ENCODE measurements around the gene C10orf71. TPM values are rescaled to one million over a fixed set of nuclear protein-coding genes. Genes with fewer than 3 reads are reported as not detected.

The C10orf71 gene, protein sequence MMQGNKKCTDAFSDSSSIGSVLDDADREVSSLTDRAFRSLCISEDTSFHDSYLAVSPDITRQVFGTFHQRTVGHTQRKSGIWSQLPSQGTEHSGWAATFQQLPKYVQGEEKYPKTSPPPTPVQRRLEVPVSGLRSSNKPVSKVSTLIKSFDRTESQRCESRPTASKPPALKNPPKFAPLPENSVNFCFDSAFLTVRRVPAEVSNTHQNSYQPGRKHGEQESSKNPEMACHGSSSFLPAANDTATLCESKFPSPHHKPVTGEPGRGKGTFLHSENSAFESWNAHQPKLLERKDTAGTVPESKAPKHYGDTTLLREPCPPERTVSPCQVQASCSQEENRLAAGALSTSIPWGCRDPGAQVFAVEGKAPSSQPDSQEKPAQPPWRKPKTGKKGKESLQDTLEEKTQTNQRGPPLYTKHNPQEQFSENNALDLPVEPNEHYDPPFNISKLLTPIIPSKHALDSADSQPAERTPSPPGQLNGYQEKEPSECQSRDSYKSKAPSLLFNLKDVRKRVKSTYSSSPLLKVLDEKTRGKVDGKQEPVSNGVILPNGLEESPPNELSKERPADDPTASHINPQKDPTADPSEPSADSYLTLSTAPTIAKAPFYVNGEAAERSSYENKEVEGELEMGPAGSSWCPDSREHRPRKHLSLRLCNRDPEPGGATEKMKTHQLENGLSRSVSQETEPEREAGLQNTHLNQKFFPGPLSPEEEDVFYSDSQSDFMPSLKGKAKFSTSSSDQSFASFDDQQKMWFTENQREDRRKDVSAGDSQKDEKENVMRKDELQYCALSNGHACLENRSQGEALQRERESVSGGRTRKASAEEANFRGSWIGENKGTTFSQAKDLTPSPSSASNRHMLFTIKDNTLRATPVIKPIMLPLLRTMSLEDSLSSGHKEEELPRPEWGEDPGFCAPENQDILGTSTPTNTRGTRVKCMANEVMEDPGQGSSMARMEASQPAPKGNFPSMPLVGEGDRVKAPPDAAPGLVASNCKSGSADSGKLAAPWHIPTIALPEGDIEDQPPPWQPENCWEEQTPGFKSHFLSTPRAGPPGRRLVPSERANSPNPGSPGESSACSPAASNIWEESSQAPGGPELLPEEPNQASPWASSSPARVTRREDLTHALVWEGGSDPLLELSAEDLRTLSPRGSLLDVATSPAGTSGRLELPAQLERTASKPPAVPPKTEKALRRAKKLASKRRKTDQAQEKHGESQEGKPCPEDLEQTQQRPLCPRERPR (N-terminal part only)
- total RNA-seq, result not detected

DNA sequence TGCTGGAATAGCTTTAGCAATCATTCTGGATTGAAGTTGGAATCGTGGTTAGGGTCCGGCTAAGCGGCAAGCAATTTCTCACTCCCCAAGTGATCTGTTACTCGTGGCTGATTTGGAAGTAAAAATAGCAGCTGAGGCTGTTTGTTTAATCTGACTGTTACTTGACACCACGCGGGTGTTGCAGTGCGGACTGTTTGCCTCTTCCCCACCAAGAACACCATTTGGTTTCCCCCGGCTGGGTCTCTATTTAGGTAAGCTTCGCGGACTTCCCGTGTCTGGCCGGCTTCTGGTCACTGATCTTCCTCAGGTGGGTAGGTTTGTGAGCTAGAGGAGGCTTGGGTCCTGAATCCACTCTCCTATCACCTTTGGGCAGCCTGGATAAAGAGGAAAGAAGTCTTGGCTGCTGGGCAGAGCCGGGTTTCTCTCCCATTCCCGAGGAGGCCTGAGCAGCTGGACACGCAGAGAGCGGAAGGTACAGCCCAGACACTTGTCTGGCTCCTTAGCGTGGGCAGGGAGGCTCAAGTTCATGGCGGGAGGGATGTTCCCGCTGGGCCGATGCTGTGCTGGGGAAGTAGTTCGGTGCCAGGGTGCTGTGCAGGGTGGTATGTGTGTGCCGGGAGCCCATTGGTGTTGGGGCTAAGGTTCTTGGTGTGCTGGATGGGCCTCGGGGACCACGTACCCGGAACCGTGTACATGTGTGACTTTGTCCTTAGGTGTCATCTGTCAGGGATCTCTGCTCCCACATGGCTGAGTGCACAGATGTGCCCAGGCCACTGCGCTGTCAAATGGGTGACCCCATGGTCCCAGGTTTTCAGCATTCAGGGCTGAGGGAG is at the start of gene C10orf71:
Gene C10orf71 (plus strand): TSS at position 188 of the 833 bp plus-strand sequence. CDS start 23,376 bp downstream, outside the sequence.
- Mint-ChIP-seq H3K4me1 (peaks cover 8% of the 10 kb centered on the region), H3K4me3 (no peak within 1 kb of the TSS), H3K27me3 (peaks cover 10% of the 10 kb centered on the region), H3K27ac (no peak within 1 kb of the TSS), H3K36me3 (no peaks in the 10 kb centered on the region), H3K9me3 (no peaks in the 10 kb centered on the region)
- DNase-seq (no peak), ATAC-seq (ENCODE audit: low read depth) (no peak)
- POLR2A ChIA-PET, result no interaction called here

DNA sequence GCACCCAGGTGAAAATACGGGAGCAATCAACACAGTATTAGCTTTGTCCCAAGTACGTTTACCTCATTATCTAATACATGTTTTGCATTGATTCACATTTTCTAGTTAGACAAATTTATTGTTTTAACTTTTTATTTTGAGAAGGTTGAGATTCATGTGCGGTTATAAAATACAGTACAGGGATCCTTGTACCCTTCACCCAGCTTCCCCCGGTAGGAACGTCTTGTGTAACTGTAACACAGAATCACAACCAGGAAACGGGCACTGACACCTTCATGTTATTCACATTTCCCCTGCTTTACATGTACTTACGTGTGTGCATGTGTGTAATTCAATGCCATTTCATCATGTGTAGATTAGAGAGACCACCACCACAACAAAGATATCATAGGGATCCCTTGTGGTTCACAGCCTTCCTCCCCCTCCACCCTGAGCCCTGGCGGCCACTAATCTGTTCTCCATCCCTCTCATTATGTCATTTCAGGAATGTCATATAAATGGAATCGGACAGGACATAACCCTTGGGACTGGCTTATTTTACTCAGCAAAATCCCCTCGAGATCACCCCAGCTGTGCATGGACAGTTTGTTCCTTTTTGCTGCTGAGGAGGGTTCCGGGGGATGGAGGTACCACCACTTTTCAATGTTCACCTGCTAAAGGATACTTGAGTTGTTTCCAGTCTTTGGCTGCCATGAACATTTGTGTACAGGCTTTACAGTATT is 46.5 kb upstream of the C10orf71 start:
- POLR2A ChIA-PET, result no interaction called here
- H3K9me3 Mint-ChIP-seq, result peaks cover 2% of the 10 kb centered on the region
- H3K27me3 Mint-ChIP-seq, result peaks cover 2% of the 10 kb centered on the region
- H3K36me3 Mint-ChIP-seq, result peaks cover 1% of the 10 kb centered on the region
- ATAC-seq (ENCODE audit: low read depth), result no peak
- no peak overlapping the region for H3K27ac Mint-ChIP-seq
- peaks cover 1% of the 10 kb centered on the region for H3K4me1 Mint-ChIP-seq
- DNase-seq, result no peak
- H3K4me3 Mint-ChIP-seq, result no peak overlapping the region

DNA sequence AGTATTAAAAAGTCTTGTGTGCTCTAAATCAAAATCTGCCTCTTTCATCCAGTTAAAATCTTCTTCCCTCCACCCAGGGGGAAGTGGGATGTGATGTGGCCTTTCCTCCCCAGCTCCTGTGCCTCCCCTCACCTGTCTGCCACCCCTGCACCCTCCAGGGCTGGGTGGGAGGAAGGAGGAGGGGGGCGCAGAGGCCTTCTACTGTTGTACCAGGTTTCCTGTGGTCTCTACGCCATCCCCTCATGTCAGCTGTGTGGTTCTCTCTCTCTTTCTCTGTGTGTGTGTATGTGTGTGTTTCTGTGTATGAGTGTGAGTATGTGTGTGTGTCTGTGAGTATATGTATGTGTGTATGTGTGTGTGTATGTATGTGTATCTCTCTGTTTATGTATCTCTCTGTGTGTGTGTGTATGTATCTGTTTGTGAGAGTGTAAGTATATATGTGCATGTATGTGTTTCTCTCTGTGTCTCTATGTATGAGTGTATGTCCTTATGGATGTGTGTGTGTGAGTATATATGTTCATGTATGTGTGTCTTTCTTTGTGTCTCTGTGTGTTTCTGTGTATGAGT is 45.5 kb upstream of the C10orf71 start:
- POLR2A ChIA-PET, result no interaction called here
- Mint-ChIP-seq H3K4me3 (no peak overlapping the region), H3K4me1 (peaks cover 1% of the 10 kb centered on the region), H3K36me3 (peaks cover 1% of the 10 kb centered on the region), H3K27me3 (no peaks in the 10 kb centered on the region), H3K9me3 (peaks cover 2% of the 10 kb centered on the region), H3K27ac (no peak overlapping the region)
- ATAC-seq (ENCODE audit: low read depth), result peak; percentile 23
- no peak for DNase-seq

DNA sequence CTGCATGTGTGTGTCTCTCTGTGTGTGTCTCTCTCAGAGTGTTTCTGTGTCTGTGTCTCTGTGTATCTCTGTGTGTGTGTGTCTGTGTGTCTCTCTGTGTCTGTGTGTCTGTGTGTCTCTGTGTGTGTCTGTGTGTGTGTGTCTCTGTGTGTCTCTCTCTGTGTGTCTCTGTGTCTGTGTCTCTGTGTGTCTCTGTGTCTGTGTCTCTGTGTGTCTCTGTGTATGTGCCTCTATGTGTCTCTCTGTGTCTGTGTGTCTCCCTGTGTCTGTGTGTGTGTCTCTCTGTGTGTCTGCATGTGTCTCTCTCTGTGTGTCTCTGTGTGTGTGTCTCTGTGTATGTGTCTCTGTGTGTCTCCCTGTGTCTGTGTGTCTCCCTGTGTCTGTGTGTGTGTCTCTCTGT is 44.8 kb upstream of the C10orf71 start:
- Mint-ChIP-seq H3K4me3 (no peak overlapping the region), H3K4me1 (peaks cover 1% of the 10 kb centered on the region), H3K36me3 (peaks cover 1% of the 10 kb centered on the region), H3K27ac (no peak overlapping the region), H3K27me3 (no peaks in the 10 kb centered on the region), H3K9me3 (peaks cover 2% of the 10 kb centered on the region)
- DNase-seq, result no peak
- ATAC-seq (ENCODE audit: low read depth), result no peak
- POLR2A ChIA-PET, result no interaction called here

DNA sequence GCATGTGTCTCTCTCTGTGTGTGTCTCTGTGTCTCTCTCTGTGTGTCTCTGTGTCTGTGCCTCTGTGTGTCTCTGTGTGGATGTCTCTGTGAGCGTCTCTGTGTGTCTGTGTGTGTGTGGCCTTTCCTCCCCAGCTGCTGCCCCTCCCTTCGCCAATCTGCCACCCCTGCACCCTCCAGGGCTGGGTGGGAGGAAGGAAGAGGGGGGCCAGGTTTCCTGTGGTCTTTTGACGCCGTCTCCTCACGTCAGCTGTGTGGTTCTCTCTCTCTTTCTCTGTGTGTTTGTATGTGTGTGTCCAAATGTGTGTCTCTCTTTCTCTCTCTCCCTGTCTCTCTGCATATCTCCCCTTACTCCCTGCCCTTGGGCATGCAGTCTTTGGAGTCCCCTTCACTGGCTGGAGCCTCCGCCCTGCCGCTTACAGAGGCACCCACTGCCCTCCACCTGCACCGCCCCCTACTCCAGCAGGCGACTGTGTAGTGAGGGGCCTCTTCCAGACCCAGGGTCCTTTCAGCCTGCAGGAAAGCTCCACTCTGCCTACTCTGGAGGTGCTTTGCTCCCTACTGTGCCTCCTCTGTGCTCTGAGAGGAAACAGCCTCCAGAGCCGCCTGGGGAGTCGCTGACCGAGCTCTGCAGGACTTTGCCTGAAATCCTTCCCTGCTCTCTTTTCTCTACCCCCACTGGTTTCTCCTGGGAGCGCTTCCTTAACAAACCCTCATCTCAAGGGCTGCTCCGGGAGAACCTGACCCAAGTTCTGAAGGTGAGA is 44.2 kb upstream of the C10orf71 start:
- Mint-ChIP-seq H3K9me3 (peaks cover 2% of the 10 kb centered on the region), H3K27me3 (no peaks in the 10 kb centered on the region), H3K4me1 (peaks cover 1% of the 10 kb centered on the region), H3K27ac (no peak overlapping the region), H3K4me3 (no peak overlapping the region), H3K36me3 (peaks cover 1% of the 10 kb centered on the region)
- peak; percentile 60 for DNase-seq
- ATAC-seq (ENCODE audit: low read depth), result peak; percentile 93
- POLR2A ChIA-PET, result interaction anchor here (1.0 kb wide), 1 partner anchor 54 kb away, joined by 3 read pairs; no protein-coding TSS in a partner anchor

DNA sequence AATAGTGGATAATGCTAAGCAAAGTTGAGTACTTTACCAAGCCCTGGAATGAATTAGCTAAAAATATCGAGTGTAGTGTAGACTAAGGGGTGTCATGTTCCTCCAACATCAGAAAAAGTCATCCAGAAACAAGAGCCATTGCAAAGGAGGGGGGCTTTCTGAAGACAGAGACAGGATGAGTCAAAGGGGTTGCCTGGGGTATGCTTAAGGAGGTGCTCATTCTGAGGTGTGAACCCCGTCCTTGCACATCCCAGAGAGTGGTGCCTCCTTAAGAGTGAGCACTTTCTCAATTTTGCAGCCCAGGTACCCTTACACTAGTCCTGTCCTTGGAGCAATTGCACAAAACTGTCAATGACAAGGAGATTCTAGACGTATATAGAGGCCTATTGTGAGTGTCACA is 43.1 kb upstream of the C10orf71 start:
- peaks cover 2% of the 10 kb centered on the region for H3K9me3 Mint-ChIP-seq
- ATAC-seq (ENCODE audit: low read depth), result no peak
- peaks cover 4% of the 10 kb centered on the region for H3K27me3 Mint-ChIP-seq
- H3K4me1 Mint-ChIP-seq, result peaks cover 1% of the 10 kb centered on the region
- POLR2A ChIA-PET, result no interaction called here
- H3K4me3 Mint-ChIP-seq, result no peak overlapping the region
- H3K27ac Mint-ChIP-seq, result peak overlapping the region; percentile 64
- no peak for DNase-seq
- H3K36me3 Mint-ChIP-seq, result peaks cover 1% of the 10 kb centered on the region

DNA sequence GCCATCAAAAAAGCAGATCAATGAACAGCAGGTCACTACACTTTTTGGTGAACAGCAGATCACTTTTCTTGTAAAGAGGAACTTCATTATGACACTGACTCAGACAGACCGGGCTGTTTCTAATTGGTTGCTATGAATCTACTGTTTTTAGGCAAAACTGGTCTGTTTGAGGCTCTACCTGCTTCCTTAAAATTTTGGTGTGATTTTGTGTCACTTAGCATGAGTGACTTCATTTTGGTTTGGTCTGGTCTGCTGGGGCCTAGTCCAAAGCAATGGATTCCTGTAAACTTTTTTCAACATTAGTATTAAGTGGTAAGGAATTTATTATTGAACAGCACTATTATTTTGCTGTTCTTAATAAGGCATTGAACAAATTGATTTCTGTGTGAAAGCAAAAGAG is 41.8 kb upstream of the C10orf71 start:
- ATAC-seq (ENCODE audit: low read depth) (no peak), DNase-seq (no peak)
- H3K27ac Mint-ChIP-seq, result no peak overlapping the region
- peaks cover 1% of the 10 kb centered on the region for H3K4me1 Mint-ChIP-seq
- H3K4me3 Mint-ChIP-seq, result no peak overlapping the region
- POLR2A ChIA-PET, result no interaction called here
- peaks cover 8% of the 10 kb centered on the region for H3K27me3 Mint-ChIP-seq
- H3K36me3 Mint-ChIP-seq, result peaks cover 1% of the 10 kb centered on the region
- peaks cover 2% of the 10 kb centered on the region for H3K9me3 Mint-ChIP-seq

DNA sequence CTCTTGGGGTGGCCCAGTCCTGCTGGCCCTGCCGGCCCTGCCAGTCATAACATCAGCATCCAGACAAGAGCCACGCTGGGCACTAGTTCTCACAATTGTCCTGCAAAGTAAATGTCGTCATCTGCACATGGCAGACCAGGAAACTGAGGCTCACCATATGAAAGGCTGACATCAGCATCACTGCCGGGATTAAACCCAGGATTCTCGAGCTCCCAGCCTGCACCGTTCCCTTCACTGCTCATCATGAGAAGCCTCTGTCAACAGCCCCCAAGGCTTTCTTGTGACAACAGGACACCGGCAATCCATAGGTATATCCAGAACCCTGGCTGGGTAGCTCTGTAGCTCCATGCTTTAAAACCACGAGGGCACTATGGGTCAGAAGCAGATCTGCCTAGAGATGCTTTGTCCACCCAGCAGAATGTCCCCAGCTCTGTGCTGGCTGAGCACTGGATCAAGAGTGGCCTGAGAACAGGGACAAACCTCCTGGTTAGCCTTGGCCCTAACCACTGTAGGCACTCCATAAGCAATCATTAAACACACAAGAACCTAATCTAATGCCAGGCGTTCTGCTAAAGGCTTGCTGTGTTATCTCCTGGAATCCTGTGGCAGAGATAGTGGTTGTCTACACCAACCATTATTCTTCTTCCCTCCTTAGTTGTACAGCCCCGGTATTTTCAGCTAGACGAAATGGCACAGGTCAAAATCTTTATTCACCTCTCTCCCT is 41.2 kb upstream of the C10orf71 start:
- Mint-ChIP-seq H3K27ac (no peak overlapping the region), H3K4me3 (no peak overlapping the region), H3K27me3 (peaks cover 12% of the 10 kb centered on the region), H3K9me3 (no peaks in the 10 kb centered on the region), H3K36me3 (peaks cover 1% of the 10 kb centered on the region), H3K4me1 (peaks cover 1% of the 10 kb centered on the region)
- ATAC-seq (ENCODE audit: low read depth) (no peak), DNase-seq (no peak)
- POLR2A ChIA-PET, result no interaction called here

DNA sequence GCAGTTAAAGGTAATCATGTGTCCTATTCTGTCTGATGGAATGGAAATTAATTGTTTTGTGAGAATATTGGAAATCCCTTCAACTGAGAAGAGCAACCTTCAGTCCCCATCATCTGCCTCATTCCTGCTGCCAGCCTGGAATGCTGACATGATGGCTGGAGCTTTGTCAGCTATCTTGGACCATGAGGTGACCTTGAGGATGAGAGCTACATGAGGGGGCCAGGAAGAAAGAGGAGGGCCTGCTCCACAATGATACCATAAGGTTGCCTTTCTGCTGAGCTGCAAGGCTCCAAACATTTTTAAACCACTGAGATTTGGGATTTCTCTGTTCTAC is 40.7 kb upstream of the C10orf71 start:
- H3K27me3 Mint-ChIP-seq, result peaks cover 12% of the 10 kb centered on the region
- H3K9me3 Mint-ChIP-seq, result no peaks in the 10 kb centered on the region
- ATAC-seq (ENCODE audit: low read depth) (no peak), DNase-seq (no peak)
- peaks cover 1% of the 10 kb centered on the region for H3K4me1 Mint-ChIP-seq
- peaks cover 1% of the 10 kb centered on the region for H3K36me3 Mint-ChIP-seq
- H3K4me3 Mint-ChIP-seq, result no peak overlapping the region
- POLR2A ChIA-PET, result no interaction called here
- H3K27ac Mint-ChIP-seq, result no peak overlapping the region

DNA sequence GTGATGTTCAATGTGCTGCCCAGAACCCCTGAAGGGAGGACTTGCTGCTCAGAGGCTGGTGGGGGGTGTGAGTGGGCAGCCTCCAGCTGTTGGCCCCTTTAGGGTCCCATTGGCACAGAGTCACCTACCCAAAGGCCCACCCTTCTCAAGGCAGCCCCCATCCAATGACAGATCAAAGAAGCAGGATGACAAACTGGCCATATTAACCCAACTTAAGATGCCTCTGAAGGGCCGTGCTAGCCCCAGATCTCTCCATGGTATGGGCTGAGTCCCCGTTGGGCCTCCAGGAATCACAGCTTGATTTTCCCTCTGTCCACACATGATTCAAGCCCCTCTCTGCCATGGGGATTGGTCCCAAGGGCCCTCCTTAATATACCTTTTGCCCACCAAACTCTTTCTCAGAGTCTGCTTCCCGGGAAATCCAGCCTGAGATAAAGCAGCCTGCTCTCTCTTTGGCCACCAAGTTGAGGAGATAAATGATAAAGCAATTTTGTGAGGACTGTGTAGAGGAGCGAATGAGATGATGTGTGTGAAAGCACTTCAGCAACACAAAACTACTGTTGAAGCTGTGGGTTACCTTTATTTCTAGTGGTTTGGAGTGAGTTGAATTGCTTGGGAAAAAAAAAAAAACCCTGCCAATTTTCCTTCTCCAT is 38.2 kb upstream of the C10orf71 start:
- ATAC-seq (ENCODE audit: low read depth), result no peak
- H3K4me1 Mint-ChIP-seq, result peaks cover 4% of the 10 kb centered on the region
- POLR2A ChIA-PET, result no interaction called here
- peaks cover 6% of the 10 kb centered on the region for H3K36me3 Mint-ChIP-seq
- peaks cover 9% of the 10 kb centered on the region for H3K9me3 Mint-ChIP-seq
- H3K27me3 Mint-ChIP-seq, result peaks cover 26% of the 10 kb centered on the region
- DNase-seq, result no peak
- H3K4me3 Mint-ChIP-seq, result no peak overlapping the region
- no peak overlapping the region for H3K27ac Mint-ChIP-seq

DNA sequence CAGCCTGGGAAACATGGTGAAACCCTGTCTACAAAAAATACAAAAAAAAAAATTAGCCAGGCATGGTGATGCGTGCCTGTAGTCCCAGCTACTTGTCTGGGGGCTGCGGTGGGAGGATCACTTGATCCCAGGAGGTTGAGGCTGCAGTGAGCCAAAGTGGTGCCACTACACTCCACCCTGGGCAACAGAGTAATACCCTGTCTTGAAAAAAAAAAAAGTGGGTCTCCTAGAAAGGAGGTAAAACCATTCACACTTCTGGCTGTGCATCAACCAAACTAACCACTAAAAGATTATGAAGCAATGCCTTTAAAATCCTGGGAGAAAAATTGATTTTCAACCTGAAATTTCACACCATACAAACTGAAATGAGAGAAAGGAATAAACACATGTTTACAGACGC is 35.4 kb upstream of the C10orf71 start:
- H3K4me1 Mint-ChIP-seq, result peaks cover 3% of the 10 kb centered on the region
- no peak overlapping the region for H3K27ac Mint-ChIP-seq
- DNase-seq, result no peak
- no peak for ATAC-seq (ENCODE audit: low read depth)
- POLR2A ChIA-PET, result no interaction called here
- peaks cover 13% of the 10 kb centered on the region for H3K9me3 Mint-ChIP-seq
- peaks cover 38% of the 10 kb centered on the region for H3K27me3 Mint-ChIP-seq
- H3K4me3 Mint-ChIP-seq, result no peak overlapping the region
- peaks cover 8% of the 10 kb centered on the region for H3K36me3 Mint-ChIP-seq

Measured in activated naive CD8-positive, alpha-beta T cell treated with anti-CD3 and anti-CD28 coated beads, Interleukin-2, amount 10 ng/mL, durations not matched to agents 7 days and 5 days (primary cell).